Measurements from ENCODE around the gene SC5D.

DNA sequence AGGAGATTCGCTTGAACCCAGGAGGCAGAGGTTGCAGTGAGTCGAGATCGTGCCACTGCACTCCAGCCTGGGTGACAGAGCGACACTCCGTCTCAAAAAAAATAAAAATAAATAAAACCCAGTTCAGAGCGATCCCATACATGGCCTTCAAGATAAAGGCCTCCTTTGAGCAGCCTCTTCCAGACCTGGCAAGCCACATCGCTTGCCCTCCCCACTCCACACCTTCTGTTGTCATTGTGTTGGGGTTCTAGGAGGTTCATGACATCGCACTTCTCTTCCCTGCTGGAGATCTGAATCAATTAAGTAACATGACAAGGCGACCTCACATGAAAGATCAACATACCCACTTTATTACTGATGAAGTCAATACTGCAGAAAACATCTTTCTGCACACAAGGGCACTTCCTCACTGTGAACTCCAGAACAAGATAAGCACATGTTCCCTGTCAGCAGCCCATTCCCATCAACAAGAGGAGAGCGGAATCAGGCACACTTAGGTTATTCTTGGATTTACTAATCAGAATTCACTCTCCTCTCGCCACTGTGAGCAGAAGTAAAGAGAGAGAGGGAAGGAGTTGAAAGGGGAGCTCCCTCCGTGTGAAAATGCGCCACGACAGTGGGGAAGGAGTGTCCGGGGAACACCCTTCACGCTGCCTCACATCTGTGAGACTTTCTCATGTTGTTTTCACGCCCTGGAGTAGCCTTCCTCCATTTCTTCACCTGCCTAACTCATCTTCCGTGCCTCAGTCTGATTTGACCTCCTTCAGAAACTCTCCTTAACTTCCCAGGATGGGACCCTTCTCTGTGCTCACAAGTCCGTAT, 38.3 kb downstream of the SC5D start:
- TF ChIP-seq, protein P1, sequence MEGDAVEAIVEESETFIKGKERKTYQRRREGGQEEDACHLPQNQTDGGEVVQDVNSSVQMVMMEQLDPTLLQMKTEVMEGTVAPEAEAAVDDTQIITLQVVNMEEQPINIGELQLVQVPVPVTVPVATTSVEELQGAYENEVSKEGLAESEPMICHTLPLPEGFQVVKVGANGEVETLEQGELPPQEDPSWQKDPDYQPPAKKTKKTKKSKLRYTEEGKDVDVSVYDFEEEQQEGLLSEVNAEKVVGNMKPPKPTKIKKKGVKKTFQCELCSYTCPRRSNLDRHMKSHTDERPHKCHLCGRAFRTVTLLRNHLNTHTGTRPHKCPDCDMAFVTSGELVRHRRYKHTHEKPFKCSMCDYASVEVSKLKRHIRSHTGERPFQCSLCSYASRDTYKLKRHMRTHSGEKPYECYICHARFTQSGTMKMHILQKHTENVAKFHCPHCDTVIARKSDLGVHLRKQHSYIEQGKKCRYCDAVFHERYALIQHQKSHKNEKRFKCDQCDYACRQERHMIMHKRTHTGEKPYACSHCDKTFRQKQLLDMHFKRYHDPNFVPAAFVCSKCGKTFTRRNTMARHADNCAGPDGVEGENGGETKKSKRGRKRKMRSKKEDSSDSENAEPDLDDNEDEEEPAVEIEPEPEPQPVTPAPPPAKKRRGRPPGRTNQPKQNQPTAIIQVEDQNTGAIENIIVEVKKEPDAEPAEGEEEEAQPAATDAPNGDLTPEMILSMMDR (IDR thresholded peaks at IDR 0.05), result no peak
- TF ChIP-seq POLR2A (IDR thresholded peaks at IDR 0.05), result no peak
